ENCODE results near the gene VSNL1. TPM values are rescaled to one million over a fixed set of nuclear protein-coding genes. Genes with fewer than 3 reads are reported as not detected.

VSNL1 gene
- total RNA-seq, 1 donor from 2014 or later = 19.2 TPM

DNA sequence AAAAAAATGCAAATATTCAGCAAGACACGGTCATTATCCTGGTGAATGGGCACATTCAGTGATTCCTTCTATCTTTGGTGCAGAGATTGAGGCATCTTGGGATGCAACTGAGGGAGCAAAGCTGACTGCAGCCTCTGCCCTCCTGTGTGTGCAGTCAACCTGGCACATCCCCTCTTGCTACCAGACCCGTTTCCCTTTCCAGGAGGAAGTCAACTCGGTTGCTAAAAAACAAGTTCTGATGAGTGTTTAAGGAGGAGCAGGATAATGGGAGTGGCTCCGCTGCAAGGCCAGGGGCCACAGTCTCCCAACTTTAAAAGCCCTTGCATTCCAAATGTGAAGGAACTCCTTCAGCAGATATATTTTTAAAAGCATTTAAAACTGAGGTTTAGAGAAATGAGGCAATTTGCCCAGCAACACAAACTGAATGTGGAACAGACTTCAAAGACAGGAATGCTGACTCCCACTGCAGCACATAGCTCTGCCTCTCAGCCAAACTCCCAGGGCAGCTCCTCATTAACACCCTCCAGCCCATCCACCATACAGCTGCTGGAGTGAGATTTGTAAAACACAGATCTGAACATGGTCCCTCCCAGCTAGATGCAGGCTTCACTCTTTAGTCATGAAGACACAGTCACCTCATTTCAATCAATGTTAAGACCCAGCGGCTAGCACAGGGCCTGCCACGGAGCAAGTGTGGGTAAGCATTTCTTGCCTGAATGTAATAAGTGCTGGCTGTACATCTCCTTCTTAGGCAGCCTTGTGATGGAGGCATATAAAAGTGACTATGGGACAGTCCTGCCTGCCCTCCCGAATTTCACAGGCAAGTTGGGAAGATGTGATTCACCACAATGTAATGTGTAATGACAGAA, 54.3 kb downstream of the VSNL1 start:
- TF ChIP-seq POLR2AphosphoS5 (IDR thresholded peaks at IDR 0.05; ENCODE audit: insufficient read depth in 1 of 2, low read depth in 1 of 2) (no peak), POLR2A (IDR thresholded peaks at IDR 0.05) (no peak)
- TF ChIP-seq, protein P1, sequence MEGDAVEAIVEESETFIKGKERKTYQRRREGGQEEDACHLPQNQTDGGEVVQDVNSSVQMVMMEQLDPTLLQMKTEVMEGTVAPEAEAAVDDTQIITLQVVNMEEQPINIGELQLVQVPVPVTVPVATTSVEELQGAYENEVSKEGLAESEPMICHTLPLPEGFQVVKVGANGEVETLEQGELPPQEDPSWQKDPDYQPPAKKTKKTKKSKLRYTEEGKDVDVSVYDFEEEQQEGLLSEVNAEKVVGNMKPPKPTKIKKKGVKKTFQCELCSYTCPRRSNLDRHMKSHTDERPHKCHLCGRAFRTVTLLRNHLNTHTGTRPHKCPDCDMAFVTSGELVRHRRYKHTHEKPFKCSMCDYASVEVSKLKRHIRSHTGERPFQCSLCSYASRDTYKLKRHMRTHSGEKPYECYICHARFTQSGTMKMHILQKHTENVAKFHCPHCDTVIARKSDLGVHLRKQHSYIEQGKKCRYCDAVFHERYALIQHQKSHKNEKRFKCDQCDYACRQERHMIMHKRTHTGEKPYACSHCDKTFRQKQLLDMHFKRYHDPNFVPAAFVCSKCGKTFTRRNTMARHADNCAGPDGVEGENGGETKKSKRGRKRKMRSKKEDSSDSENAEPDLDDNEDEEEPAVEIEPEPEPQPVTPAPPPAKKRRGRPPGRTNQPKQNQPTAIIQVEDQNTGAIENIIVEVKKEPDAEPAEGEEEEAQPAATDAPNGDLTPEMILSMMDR (IDR thresholded peaks at IDR 0.05) = no peak
- no peak for DNase-seq (ENCODE audit: extremely low spot score in 2 of 2)
- intact Hi-C loops (cut with DNase I) = no loop called here
- H3K9me3 ChIP-seq = no peaks in the 10 kb centered on the region
- H3K4me3 ChIP-seq = no peak overlapping the region
- peaks cover 31% of the 10 kb centered on the region for H3K4me1 ChIP-seq
- no peaks in the 10 kb centered on the region for H3K36me3 ChIP-seq
- no peaks in the 10 kb centered on the region for H3K27me3 ChIP-seq
- peak overlapping the region; percentile 20 for H3K27ac ChIP-seq

DNA sequence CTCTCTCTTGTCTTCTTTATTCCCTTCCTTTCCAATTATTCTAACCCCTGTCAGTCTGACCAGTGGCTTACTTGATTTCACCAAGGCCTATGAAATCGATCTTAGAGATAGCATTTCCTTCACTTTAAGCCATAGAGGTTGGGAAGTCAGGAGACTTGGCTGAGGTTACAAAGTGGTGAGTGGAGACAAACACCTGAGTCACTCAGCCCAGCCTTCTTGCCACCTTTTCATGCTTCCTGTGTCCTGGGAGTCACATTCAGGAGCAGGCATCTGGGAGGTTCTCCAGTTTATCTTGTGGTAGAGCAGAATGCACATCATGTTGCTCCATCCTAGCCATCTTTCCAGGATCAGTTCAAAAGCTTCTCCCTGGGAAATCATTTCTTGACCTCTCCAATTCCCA, 59.1 kb downstream of the VSNL1 start:
- TF ChIP-seq, protein P1 (IDR thresholded peaks at IDR 0.05) = no peak
- peak in 1 of 2 donors; percentile 39 for TF ChIP-seq POLR2AphosphoS5 (IDR thresholded peaks at IDR 0.05; ENCODE audit: insufficient read depth in 1 of 2, low read depth in 1 of 2)
- H3K36me3 ChIP-seq = no peaks in the 10 kb centered on the region
- H3K9me3 ChIP-seq = no peaks in the 10 kb centered on the region
- H3K27me3 ChIP-seq = no peaks in the 10 kb centered on the region
- DNase-seq (ENCODE audit: extremely low spot score in 2 of 2) = no peak
- no peak overlapping the region for H3K27ac ChIP-seq
- H3K4me3 ChIP-seq = no peak overlapping the region
- H3K4me1 ChIP-seq = peaks cover 9% of the 10 kb centered on the region
- intact Hi-C loops (cut with DNase I) = no loop called here

DNA sequence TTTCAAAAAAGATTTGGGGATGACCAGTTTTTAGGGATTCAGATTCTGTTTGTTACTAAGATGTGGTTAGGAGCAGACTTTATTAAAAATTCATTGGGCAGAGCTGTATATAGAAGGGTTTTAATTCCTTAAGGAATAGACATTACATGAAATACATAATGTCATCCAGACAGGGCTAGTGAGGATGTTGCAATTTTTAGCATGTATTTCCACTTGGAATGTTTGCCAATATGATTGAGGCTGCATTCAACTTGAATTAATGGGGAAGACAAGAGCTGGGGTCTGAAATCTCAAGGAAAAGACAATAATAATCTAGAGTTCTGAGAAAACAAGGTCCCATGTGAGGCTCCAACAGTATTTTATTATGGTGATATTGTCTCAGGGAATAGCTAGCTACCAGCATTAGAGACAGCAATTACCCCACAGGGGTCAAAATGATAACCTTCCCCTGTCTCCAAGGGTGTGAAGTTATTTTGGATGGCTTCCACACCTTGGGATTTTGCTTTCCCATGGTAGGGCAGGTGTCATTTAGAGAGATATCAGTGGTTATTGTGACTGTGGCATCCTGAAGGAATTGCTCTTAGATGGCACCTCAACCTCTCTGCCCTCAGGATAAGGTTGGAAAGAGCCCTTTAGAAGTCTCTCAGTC, 60.2 kb downstream of the VSNL1 start:
- Histone ChIP-seq H3K36me3 (no peaks in the 10 kb centered on the region), H3K27ac (no peak overlapping the region), H3K4me3 (no peak overlapping the region), H3K27me3 (no peaks in the 10 kb centered on the region), H3K9me3 (no peaks in the 10 kb centered on the region), H3K4me1 (no peaks in the 10 kb centered on the region)
- TF ChIP-seq POLR2A (IDR thresholded peaks at IDR 0.05) (no peak), POLR2AphosphoS5 (IDR thresholded peaks at IDR 0.05; ENCODE audit: insufficient read depth in 1 of 2, low read depth in 1 of 2) (no peak)
- TF ChIP-seq, protein P1 (IDR thresholded peaks at IDR 0.05) = no peak
- DNase-seq (ENCODE audit: extremely low spot score in 2 of 2) = no peak
- intact Hi-C loops (cut with DNase I) = no loop called here

DNA sequence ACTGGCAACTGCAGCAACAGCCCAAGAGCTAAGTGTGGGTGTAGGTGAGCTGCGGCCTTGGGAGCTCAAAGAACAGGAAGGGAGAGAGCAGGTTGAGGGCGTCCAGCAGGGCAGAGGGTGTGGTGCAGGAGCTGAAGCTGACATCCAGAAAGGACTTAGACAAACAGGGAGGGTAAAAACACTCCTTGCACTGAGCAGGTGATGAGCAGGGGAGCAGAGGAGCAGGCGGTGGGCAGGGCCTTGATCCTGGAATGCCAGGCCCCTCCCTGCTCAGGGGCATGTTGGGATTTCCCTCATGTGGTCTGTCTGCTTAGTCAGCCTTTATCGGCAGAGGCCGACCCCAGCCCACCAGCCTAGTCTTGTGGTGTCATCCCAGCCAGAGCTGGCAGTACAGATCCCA, 63.6 kb downstream of the VSNL1 start:
- intact Hi-C loops (cut with DNase I) = no loop called here
- no peak for DNase-seq (ENCODE audit: extremely low spot score in 2 of 2)
- no peaks in the 10 kb centered on the region for H3K36me3 ChIP-seq
- TF ChIP-seq, protein P1 (IDR thresholded peaks at IDR 0.05) = no peak
- TF ChIP-seq POLR2A (IDR thresholded peaks at IDR 0.05) = no peak
- TF ChIP-seq POLR2AphosphoS5 (IDR thresholded peaks at IDR 0.05; ENCODE audit: insufficient read depth in 1 of 2, low read depth in 1 of 2) = no peak
- H3K4me1 ChIP-seq = no peaks in the 10 kb centered on the region
- no peaks in the 10 kb centered on the region for H3K9me3 ChIP-seq
- no peak overlapping the region for H3K27ac ChIP-seq
- H3K27me3 ChIP-seq = no peaks in the 10 kb centered on the region
- H3K4me3 ChIP-seq = no peak overlapping the region

DNA sequence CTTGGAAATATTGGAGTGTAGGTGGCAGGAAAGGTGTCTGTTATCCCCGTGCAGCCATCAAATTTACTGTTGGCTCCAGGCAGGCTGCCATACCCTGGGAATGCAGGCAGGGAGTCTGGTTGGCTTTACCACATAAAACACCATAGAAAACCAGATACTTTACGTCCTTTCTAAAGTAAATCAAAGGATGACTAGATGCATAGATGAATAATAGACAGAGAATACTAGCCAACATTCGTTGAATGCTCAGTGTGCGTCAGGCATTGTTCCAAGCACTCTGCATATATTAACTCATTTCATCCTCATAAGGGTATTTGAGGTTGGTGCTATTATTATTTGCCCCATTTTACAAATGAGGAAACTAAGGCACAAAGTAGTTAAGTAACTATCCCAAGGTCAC, 65.2 kb downstream of the VSNL1 start:
- no peak overlapping the region for H3K27ac ChIP-seq
- no peak for DNase-seq (ENCODE audit: extremely low spot score in 2 of 2)
- no peaks in the 10 kb centered on the region for H3K36me3 ChIP-seq
- TF ChIP-seq POLR2A (IDR thresholded peaks at IDR 0.05) (no peak), POLR2AphosphoS5 (IDR thresholded peaks at IDR 0.05; ENCODE audit: insufficient read depth in 1 of 2, low read depth in 1 of 2) (no peak)
- TF ChIP-seq, protein P1 (IDR thresholded peaks at IDR 0.05) = no peak
- H3K4me3 ChIP-seq = no peak overlapping the region
- H3K9me3 ChIP-seq = no peaks in the 10 kb centered on the region
- no peaks in the 10 kb centered on the region for H3K4me1 ChIP-seq
- intact Hi-C loops (cut with DNase I) = no loop called here
- H3K27me3 ChIP-seq = no peaks in the 10 kb centered on the region

Data from vagina (tissue), 2 donors.